CD4-positive, alpha-beta T cell treated with Interleukin-6 for 4 hours (primary cell): ENCODE data around the gene TMEM51.

ENCODE experiments used
- DNase-seq: peaks from one replicate; pipeline ENCODE4 v3.0.0-alpha.2; 2020; ENCODE audit warnings: mixed read lengths

TMEM51 gene, protein sequence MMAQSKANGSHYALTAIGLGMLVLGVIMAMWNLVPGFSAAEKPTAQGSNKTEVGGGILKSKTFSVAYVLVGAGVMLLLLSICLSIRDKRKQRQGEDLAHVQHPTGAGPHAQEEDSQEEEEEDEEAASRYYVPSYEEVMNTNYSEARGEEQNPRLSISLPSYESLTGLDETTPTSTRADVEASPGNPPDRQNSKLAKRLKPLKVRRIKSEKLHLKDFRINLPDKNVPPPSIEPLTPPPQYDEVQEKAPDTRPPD

DNA sequence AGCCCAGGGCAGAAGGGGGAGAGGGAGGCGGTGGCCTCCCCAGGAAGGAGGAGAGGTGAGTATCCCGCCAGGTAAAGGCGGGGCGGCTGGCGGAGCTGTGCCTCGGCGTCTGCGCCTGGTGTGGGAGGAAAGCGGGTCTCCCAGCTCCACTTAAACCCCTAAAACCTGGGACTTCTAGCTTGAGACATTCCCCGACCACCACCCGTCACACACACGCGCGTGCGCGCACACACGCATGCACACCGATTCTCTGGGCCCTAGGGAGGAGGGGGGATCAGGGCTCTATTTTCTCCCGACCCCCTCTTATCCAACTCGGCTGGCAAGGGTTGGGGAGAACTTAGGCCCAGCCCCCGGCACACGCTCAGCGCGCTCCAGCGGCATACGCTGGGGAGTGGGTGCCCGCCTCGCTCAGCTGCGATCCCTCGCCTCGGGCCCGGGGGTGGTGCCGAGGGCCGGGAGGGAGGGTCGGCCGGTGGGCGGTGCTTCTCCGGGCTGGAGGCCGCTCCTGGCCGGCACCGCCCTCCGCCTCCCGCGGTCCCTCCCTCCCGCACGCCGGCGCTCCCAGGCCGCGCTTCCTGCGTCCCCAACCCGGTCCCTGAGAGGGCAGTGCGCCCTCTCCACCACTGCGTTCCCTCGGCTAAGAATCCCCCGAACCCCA is at the start of gene TMEM51:
Gene TMEM51 (plus strand): TSS at position 564 of the 658 bp plus-strand sequence. CDS start 61,341 bp downstream, outside the sequence.
- DNase-seq, result no peak

DNA sequence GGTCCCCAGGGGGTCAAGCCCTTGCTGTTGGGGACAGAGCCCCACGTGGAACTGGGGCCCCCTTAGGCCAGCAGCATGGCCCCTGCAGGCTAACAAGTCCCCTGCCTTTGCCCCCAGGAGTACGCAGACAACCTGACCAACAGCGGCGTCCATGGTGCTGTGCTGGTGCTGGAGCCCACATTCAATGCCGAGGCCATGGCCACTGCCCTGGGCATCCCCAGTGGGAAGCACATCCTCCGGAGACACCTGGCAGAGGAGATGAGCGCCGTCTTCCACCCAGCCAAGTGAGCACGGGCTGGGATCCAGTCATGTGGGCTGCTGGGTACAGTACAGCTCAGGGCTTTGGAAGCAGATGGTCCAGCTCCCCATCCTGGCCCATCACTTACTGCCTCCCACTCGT is 49.6 kb upstream of the TMEM51 start:
- no peak for DNase-seq

DNA sequence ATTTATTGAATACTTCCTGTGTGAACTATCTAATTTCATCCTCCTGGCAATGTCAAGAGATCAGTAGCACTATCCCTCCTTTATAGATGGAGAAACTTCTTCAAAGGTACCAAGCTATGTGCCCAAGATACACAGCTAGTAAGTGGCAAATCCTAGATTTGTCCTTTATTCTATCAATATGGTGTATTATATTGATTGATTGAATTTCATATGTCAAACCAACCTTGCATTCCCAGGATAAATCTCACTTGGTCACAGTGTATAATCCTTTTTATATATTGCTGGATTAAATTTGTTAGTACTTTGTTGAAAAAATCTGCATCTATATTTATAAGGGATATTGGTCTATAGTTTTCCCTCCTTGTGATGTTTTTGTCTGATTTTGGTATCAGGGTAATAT is 48.8 kb upstream of the TMEM51 start:
- DNase-seq, result no peak

DNA sequence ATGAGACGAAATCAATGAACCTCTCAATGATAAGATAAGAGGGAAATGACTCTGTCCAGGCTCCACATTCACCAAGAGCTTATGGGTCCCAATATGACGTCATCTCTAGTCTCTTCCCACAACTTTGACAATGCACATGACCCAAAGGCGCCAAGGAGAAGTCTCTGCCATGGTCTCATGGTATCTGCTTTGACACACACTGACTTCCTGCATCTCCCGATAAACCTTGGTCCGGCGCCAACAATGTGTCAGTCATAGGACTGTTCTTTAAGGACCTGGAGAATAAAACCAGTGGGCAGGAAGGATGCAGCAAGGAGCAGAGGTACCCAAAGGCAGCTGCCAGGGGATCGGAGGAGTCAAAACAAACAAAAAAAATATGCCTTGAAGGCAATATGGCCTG is 46.9 kb upstream of the TMEM51 start:
- no peak for DNase-seq

DNA sequence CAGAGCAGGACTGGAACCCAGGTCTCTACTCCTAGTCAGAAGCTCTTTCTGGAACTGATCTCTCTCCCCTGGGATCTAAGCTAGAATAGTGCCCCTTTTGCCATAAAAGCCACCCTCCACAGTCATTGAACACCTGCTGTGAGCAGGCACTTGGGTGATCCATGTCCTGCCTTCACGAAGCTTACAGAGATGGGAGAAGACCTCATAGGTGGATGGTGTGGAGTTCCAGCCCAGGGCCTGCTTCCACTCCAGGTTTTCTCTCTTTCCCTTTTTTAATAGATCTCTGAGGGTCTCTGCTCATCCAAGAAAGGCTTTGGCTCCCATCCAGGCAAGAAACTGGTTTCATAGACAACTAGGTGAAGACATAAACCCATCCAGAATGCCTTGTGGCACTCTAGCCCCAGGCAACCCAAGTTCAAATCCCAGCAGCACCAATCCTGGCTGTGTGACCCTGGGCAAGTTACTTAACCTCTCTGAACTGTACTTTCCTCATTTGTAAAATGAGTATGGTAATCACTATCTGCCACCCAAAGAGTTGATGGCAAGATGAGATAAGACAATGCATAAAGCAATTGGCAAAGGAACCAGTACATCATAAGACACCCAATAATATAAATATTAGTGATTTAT is 46.4 kb upstream of the TMEM51 start:
- DNase-seq, result no peak

DNA sequence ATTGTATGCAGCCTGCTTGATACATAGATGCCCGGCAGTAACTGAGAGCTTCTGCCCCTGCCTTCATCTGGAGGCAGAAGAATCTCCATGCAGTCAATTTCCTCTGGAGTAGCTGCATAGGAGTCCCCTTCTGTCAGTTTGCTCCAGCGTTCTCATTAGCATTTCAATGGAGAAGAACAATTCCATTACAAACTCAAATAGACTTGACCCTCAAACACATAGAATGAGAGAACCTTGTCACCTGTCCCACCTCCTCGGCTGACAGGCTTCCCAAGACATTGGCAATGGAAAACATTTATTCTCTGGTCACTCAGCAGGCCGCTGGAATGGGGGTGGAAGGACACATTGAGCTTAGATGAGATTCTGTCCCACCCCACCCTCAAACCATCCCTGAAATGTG is 45.6 kb upstream of the TMEM51 start:
- no peak for DNase-seq

DNA sequence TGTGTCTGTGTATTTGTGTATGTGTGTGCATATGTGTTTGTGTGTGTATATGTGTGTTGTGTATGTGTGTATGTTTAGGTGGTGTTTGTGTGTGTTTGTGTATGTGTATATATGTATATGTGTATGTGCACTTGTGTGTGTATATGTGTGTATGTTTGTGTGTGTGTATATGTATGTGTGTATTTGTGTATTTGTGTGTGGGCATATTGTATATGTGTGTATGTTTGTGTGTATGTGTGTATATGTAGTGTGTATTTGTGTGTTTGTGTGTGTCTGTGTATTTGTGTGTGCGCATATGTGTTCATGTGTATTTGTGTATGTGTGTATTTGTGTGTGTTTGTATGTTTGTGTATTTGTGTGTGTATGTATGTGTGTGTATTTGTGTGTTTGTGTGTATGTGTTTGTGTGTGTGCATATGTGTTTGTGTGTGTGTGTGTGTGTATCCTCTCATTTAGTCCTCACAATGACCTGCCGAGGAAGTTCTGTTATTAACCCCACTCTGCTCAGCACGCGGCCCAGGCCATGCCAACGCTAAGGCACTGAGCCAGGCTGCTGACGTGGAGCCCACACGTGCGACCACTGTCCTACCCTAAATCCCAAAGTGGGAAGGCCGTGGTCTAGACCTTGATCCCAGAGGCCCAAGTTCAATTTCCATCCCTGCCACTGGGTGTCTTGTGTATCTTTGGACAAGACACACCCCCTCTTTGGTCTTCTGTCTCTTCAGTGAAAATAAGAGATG is 43.2 kb upstream of the TMEM51 start:
- DNase-seq, result no peak

DNA sequence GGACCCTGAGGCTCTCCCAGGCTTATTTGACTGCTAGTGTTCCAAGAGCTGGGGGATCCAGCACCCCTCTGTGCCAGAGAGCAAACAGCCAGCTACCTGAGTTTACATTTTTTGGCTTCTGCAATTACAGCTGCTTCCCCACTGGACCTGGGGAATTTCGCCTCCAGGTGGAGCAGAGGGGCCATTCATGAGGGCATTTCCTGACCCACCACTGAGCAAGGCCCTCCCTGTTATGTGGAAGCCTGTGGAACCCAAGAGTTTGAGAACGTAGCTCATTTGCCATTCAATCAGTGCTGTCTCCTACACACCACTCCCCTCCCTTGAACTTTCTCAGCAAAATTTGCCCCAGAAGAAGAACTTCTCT is 42.7 kb upstream of the TMEM51 start:
- DNase-seq, result no peak

DNA sequence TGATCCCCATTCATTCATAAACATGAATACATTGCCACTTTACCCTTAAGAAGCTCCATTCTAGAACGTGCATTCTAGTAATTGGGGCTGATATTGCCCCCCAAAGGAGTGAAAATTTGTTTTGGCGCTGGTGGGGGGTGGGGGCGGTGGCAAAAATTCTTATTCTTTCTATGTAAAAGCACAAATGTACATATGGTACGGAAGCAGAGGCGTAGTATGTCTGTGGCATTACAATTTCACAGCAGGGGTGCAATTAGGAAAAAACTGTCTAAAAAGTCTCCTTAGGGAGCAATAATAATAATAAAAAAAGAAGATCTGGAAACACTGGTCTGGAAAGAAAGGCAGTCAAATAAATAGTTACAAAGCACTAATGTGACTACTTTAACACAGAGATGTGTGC is 40.4 kb upstream of the TMEM51 start:
- DNase-seq, result no peak

DNA sequence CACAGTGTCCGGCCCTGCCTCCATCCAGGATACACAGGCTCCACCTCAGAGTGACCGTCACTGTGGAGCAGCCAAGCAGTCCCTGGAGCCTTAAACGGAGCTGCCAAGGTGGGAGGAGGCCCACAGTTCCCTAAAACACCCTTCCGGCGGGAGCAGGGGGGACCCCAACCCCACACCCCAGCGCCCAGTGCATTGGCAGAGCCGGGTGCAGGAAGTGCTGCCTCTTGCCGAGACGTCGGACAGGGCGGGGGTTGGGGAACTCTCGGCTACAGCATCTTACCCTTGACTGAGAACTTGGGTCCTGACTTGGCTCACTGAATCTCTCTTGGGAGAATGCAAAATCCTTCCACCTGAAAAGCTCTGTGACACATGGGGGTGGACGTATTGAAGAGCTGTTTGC is 38.7 kb upstream of the TMEM51 start:
- DNase-seq, result no peak

DNA sequence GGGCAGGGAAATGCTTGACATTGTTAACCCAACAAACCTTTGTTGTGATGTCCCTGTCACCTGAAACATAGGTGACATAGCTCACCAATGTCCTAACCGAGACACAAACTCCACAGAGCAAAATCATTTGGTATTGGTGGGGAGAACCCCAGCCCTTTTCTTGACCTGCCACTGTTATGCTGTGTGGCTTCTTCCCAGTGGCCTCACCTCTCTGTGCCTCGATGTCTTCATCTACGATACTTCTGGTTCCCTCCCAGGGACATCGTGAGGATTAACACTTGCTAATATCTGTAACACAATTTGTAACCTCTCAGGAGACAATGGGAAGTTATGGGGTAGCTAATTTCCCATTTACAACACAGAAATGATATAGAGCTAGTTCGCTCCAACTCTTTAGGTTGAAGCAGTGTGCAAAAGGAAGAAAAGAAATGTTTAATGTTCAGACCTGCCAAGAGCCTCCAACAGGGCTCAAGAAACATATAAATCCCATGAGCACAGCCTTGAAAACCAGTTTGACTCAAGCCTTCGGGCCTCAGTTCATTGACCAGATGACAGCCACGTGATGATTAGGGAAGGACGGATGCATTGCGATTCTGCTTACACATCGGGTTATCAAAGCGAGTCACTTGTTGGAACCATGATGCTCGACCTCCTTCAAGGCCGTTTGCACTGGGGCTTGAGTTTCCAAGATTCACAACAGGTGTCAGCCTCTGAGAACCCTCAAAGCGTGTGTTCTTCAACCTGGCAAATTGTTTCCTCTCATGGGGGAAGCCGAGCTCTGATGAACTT is 37.8 kb upstream of the TMEM51 start:
- DNase-seq, result no peak

DNA sequence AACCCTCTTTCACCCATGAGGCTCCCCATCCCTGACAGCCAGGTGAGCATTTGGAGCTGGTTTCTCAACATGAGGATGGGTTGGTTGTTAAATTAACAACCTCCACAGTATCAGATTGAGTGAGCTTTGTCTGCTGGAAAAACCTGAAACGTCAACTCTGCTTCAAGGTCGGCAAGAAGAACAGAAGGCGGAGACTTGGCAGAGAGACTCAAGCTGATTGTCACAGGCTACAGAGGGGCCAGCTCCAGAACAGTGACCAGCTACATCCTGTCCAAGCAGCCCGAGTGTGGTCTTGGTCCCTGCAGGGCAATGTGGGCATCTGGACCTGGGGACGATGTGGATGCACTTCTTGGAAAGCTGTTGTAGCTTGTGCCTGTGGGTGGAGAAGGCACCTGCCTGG is 36.6 kb upstream of the TMEM51 start:
- no peak for DNase-seq

DNA sequence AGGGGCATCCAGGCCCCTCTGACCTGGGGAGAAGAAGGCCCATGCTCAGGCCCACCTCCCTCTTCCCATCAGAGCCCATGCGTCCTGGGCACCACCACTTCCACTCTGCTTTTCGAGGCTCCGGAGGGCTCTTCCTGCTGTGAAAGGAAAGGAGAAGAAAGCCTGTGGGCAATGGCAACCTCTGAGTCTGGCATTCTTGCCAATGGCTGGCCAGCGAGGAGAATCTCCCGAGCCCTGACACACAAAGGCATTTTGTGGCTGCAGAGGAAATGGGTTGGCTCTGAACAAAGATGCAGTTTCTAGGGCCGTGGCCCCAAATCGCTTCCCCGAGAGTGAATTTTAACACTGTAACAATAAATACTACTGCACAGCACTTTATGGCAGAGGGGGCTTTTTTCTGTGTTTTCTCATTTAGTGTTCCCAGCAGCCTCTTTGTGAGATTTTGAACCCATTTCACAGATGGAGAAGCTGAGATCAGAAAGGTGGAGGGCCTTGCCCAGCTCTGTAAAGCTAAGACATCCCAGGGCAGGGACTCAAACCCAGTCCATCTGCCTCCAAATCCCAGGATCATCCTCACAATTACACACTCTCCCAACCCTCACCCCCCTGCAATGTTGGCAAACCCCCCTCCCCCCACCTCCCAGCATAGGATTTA is 35.7 kb upstream of the TMEM51 start:
- DNase-seq, result no peak

DNA sequence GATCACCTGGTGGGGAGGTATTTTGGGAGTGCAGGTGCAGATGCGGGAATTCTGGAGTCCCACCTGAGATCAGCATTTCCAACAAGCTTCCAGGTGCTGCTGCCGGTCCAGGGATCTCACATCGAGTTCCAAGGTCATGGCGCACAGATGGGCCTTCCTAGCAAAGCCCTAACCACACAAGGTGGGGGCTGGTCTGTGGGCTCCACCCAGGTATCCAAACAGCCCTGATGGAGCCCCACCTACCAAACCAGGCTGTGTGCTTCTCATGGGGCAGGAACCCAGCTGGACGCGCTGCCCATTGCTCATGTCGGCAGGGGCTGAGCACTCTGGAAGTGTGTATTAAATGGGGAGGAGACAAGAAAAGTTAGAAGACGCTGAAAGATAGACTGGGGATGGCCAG is 35.0 kb upstream of the TMEM51 start:
- no peak for DNase-seq

DNA sequence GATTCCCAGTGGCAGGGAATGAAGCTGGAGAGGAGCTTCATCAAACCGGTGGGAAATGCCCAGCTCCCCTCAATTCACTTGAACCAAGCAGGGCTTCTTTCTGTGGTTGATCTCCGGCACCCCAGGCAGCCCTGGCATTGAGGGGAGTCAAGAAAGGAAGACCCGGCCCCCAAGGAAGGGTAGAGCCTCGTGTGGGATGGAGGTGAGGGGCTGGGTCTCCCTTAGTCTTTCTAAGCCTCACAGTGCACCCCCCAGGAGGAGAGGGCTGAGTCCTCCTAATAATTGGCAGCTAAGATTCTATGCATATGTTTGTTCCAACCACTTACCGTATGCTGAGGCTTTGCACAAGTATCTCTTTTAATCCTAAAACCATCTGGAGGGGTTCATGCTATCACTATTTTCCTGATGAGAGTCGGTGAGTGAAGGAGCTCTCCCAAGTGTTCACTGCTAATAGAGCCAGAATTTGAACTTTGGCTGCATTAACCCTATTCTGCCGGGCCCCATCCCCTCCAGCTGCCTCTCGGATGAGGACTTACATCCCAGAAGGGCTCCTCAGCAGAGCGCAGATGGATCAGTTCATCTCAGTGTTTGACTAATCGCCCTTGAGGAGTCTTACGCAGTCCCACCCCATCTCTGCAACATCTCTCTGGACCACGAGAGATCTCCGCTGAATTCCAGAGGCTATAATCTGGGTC is 33.1 kb upstream of the TMEM51 start:
- no peak for DNase-seq

DNA sequence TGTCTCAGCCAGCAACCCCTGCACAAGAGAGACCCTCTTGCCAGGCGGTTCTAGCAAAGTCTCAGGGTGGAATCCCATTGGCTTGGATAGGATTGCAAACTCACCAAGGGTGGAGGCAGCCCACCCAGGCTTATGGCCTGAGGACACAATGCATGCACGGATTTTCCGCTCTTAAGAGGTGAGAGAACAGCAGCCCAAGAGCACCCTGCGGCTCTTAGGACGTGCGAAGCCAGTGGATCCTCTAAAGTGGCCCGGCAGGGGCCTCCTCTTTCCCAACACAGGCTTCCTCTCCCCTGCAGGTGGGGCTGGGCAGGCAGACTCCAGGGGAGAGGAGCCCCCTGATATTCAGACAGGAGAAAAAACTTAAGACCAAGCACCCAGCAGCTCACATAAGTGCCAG is 31.2 kb upstream of the TMEM51 start:
- no peak for DNase-seq

DNA sequence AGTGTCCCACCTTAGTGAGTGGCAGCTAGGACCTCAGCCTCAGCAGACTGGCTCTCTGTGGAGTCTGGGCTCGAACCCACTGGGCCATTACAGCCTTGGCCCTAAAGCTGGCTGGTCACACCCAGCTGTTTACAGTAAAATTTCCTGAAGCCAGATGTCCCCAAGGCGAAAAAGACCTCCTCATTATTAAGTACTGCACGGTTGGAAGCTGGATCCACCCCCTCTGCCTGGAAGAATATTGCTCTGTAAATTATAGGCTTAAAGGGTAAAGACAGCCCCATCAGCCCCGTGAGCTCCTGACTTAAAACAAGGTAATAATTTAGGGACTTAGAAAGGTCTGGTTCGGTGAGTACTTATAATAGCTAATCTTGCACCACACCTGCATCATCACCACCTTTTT is 30.3 kb upstream of the TMEM51 start:
- no peak for DNase-seq

DNA sequence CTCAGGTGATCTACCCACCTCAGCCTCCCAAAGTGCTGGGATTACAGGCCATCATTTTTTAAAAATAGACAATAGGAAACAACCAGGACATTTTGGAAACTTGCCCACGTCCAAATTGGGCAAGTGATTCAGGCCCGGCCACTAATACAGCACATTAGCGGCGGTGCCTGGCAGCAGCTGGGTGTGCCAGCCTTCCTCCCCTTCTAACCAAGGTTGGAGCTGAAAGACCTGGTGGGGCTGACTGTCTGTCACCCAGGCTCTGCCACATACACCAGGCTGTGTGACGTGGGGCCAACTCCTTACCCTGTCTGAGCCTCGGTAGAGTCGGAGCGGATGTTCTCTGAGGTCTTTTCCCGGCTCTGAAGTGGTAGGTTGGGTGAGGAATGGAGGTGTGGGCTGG is 29.6 kb upstream of the TMEM51 start:
- no peak for DNase-seq

DNA sequence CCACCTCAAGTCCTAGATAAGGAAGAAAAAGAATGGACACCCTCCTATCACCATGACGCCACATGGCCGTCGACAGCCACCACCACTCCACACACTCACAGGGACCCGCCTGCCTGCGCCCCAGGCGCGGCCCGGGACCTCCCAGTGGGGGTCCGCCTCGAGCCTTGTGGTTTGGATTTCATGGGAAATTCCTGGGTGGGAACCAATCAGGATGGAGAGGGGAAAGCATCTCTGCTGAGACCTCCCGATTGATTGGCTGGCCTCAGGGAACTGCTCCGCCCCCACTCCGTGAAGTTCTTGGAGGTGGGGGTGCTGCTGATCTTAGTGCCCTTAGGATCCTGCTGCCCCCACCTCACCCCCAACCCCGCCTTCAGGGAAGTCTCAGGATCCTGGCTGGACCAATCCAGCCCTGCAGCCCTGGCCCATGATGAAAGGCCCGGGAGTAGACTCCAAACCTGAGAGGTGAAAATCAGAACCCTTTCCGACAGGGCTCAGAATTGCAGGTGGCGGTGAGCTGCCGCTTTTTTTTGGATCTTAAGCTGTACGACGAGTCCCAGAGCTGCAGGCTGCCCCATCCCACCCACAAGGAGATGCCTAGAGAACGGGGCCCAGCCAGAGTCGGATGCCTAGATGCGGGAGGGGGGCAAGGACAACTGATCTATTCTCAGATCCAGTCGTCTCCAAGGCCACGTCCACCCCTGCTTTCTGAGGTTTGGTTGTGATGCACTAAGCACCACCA is 29.0 kb upstream of the TMEM51 start:
- no peak for DNase-seq

DNA sequence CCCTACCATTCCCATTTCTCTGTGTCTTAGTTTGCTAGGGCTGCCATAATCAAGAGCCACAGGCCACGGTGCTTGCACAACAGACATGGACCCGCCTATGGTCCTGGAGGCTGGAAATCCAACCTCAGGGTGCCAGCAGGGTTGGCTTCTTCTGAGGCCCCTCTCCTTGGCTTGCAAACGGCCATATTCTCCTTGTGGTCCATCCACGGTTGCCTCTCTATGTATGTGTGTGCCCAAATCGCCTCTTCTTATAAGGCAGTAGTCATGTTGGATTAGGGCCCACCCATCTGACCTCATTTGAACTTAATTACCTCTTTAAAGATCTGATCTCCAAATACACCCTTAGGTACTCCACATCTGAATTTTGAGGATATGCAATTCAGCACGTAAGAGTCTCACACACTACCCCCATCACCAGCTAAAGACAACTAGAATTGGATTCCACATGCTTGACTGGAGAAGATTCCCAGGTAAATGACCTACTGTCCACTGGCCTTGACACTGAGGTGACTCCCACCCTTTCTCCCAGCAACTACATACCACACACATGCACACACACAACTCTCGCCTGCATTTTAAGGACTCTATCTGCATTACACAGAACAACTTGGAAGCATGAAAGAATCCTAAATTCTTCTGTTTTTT is 28.3 kb upstream of the TMEM51 start:
- no peak for DNase-seq

DNA sequence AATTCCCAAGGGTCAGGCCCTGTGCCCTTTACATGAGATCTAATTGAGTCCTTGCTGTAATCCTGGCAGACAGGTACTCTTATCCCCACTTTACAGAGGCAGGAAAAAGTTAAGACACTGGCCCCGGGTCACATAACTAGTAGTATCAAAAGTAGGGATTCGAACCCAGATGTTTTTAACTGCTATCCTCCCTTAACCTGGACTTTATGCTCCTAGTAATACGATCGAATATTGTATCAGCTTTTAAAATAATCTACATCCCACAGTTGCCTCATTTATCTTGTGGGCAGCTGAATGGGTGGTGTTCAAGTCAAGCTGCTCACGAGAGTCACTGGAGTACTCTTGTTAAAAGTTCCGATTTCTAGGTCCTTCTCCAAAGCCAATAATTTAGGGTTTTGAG is 25.5 kb upstream of the TMEM51 start:
- DNase-seq, result no peak
